A549 treated with GW870086 at 1 μM for 4 hours (cell line): ENCODE measurements around the gene C3. TPM values are rescaled to one million over a fixed set of nuclear protein-coding genes. Genes with fewer than 3 reads are reported as not detected.

Experiments
- total RNA-seq: library from RNA; stranded (reverse); fragments of 200-300 nt; extraction: Qiagen RNA extraction; gene quantifications from 5 replicates; pipeline ENCODE4 v1.2.3, GENCODE V29; 2022; ENCODE audit warnings: low read depth

C3 gene
- total RNA-seq, result 41.5 to 54.2 TPM (median 50.4 TPM) in 5 replicates

DNA sequence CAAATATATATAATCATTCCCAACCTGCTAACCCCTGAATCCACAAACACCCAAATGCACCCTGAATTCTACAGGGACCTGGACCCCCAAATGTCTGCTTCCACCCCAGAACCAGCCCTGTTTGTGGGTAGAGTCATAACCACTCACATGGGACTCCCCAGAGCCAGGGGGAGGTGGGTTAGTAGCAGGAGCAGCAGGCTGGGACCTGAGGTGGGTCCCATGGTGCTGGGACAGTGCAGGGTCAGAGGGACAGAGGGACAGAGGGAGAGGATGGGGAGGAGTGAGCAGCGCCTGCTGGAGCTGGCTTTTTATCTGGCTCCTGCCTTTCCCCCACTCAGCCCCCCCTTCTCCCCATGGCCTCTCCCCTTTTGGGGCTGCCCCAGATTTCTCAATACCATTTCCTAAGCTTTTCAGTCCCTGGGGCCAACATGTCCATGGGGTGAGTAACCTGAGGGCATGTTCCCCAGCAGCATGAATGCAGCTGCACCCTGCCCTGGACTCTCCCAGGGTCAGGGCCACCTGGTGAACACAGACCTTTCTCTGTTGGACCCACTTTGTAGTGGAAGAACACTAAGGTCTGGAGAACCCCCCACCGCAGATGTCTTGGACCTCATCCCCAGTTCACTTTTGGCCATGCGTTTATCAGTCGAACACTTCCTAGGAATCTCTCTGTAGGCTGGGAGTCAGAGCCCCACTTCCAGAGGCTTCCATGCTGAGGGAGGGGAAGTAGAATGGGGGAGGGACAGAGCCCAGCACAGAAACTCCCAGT lies at the start of gene C3:
TSS of gene C3 (minus strand) at position 282 of the 769 bp plus-strand sequence. CDS start at position 221, 61 bp downstream.

DNA sequence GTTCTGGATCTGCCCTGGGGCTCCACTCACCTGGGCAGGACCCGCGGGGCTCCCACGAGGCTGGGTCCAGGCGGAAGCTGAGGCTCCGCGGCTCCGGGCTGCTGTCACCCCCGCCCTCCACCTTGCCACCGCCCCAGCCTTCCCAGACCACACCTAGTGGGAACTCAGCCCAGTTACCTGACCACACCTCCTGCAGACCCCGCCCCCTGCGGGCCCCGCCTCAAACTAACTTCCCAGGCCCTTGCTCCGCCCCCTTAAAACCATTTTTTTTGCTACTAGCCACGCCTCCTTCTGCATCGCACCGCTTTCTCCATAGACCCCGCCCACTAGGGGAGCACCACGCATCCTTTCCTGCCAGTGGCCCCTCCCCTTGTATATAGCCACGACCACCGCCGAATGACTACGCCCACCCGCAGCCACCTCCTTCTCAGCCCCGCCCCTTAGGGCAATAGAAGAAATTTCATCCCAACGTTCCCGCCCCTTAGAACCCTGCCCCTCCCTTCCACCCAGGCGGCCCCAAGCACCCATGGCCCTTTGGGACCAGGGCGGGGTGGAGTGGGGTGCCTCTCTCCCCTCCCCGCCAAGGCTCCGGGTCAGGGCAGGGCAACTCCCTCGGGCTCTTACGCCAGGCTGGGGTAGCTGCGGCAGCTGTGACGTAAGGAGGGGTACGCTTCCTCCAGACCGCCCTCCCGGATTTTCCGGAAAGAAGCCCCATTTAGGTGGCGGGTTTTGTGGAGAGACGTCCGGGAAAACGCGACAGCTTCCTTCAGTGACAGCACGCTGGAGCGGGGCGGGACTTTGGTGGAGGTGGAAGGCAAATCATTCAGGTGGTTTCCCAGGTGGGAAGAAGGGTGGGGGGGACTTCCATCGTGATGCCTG lies 47.1 kb upstream of the C3 start, which contains the start of gene SH2D3A:
TSS of gene SH2D3A (minus strand) at position 79 of the 879 bp plus-strand sequence. CDS start 3,687 bp downstream, outside the sequence.

DNA sequence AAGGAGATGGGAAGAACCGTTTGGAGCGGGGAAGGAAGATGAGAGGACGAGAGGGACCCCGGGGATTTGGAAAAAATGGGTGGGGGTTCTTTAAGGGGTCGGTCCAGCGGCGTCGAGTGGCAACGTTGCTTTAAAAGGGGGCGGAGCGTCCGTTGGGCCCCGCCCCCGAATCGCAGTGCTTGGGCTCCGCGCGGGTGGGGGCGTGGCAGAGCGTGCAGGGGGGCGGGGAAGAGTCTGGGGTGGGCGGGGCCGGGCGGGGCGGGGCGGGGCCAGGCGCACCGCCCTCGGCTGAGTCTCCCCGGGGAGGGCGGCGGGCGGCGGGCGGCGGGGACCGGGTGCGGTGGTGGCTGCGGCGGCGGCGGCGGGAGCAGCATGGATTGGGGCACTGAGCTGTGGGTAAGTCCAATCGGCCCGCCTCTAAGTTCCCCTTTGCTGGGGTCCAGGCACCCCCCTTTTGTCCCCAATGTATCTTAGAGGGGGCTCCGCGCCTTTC lies 19.0 kb upstream of the C3 start, which contains the start of gene TRIP10:
TSS of gene TRIP10 (plus strand) at position 291 of the 493 bp plus-strand sequence. CDS start at position 373, 82 bp downstream.

DNA sequence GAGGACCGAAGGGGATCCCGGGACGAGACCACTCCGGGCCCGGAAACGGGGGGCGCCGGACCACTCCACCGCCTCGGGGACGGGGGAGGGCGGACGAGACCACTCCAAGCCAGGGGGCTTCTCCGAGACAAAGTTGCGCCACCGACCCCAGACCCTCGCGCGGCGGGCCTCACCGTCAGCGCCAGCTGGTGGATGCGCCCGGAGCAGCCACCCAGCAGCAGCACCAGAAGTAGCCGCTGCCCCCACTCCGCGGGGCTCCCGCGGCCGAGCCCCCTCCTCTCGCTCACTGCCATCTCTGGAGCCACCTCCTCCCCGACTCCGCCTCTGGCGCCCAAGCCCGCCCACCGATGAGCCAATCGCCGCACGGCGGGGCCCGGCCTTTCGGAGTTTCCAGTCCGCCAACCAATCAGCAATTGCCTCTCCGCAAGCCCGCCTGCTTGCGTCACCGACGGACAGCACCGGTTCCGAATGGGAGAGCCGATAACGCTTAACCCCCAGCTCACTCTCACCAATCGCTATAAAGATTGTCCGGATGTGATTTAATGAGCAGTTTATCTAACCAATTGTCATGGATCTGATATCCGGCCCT lies 16.9 kb upstream of the C3 start, which contains the start of gene GPR108:
TSS of gene GPR108 (minus strand) at position 297 of the 589 bp plus-strand sequence. CDS start at position 293, 4 bp downstream.

Other genes starting within 250 kb of the C3 start
- 0.11 to 0.29 TPM (median 0.19 TPM) in 5 replicates for gene DENND1C, start 238.9 kb downstream of the C3 start, total RNA-seq
- 6.4 to 9.3 TPM (median 7.0 TPM) in 5 replicates for gene TUBB4A, start 218.3 kb downstream of the C3 start, total RNA-seq
- gene TNFSF9, start 189.6 kb downstream of the C3 start, total RNA-seq, result 3.9 to 8.1 TPM (median 5.7 TPM) in 5 replicates
- gene CD70, start 129.5 kb downstream of the C3 start, total RNA-seq, result 14.8 to 26.1 TPM (median 25.1 TPM) in 5 replicates
- gene TNFSF14, start 50.5 kb downstream of the C3 start, total RNA-seq, result 0.06 to 0.15 TPM (median 0.07 TPM) in 5 replicates
- 33.3 to 42.2 TPM (median 41.7 TPM) in 5 replicates for gene GPR108, start 16.9 kb upstream of the C3 start, total RNA-seq
- gene TRIP10, start 19.0 kb upstream of the C3 start, total RNA-seq, result 82.8 to 99.1 TPM (median 95.1 TPM) in 5 replicates
- 17.4 to 19.4 TPM (median 18.3 TPM) in 5 replicates for gene SH2D3A, start 46.8 kb upstream of the C3 start, total RNA-seq
- 6.4 to 9.3 TPM (median 7.6 TPM) in 5 replicates for gene VAV1, start 52.1 kb upstream of the C3 start, total RNA-seq
- gene ADGRE1, start 166.9 kb upstream of the C3 start, total RNA-seq, result 3.8 to 5.4 TPM (median 4.8 TPM) in 5 replicates